NCI-H146 treated with DMSO at 0.1 percent for 48 hours (cell line): Measurements from ENCODE around the gene FHIT.

Source experiments
- DNase-seq: peaks from one replicate; lab custom pipeline; 2025; ENCODE audit not compliant: unreplicated experiment; lab: John Stamatoyannopoulos, UW

FHIT gene

DNA sequence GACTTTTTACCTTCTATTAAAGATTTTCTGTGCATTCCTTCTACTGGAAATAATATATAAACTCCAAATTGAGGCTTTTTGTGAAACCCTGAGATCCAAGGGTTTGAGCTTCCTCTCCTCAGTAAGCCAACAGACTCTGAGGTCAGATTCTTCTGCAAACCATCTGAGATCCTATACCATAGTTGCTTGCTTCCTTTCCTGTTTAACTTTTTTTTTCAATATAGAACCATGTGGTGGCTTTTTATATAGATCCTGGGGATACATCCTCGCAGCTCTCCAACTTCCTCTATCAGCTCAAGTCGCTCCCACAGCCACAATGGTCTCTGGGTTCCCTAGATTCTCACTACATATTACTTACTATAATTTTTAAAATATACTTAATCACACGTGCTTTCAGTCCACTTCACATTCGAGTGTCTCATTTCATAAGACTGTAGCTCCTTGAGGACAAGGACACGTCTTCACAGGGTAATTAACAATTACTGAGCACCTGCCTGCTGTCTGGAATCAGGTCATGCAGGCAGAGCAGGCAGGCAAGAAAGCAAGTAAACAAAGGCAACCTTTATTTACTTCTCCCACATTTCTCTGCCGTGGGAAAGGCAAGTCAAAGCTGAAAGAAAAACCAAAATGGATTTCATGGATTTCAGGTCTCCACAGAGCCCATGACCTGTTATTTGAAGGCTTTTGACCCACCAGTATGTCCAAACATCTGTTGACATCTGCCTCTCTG is 941.5 kb downstream of the FHIT start:
- no peak for DNase-seq

DNA sequence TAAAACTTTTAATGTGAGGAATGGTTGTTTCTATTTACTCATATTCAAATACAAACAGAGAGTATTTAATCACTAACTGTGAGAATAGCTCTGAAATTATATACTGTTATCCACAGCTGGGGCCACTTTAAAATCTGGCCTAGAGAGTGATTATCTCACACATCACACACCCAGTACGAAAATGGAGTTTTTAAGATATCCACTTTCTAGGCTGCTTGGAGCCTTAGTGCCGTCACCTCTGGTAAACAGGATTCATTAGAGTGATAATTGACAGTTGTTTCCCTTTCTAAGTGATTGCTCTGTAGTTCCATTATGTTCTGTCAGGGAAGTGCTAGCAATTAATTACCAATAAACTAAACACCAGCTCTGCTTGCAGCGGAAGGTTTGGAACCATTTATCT is 942.4 kb downstream of the FHIT start:
- peak; percentile 44 for DNase-seq

DNA sequence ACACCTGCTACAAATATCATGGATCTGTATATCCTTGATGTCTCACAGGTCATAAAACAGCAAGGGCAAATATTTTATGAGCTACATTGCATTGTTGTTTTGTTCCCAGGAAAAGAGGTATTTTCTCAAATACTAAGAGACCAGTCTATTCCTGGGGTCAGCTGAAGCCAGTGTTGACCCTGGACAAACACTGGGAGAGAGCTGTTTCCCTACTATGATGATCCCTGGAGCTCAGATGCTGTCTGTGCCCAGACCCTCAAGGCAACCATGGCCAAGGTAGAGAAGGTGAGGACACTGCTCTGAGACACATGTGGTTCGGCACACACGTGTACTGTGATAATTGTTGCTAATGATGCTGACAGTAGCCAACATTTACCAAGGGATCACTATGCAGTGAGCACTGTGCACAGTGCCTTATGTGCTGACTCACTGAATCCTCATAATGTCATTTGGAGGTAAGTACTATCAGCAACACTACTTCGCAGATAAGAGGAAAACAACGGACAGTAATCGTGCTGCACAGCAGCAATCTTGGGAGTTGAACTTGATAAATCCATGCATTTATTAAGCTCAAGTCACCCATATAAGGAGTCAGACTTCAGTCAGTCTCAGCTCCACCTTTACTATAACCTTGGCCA is 943.6 kb downstream of the FHIT start:
- peak; percentile 59 for DNase-seq

DNA sequence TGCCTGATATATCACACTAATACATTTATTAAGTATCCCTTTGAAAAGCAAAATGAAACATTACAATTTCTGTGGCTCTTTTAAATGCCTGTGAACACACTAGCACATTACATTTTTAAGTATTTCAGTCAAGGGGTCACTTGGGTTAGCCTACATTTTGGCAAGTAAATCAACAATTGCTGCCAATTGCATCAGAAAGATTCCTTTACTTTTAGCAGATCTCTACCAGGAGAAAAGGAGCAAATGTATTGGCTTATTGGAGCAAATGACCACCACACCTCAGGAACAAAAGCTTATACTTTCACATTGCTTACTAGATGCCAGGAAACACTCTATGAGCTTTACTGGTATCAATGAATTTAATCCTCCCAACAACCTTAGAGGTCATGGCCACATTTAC is 947.1 kb downstream of the FHIT start:
- DNase-seq: no peak

DNA sequence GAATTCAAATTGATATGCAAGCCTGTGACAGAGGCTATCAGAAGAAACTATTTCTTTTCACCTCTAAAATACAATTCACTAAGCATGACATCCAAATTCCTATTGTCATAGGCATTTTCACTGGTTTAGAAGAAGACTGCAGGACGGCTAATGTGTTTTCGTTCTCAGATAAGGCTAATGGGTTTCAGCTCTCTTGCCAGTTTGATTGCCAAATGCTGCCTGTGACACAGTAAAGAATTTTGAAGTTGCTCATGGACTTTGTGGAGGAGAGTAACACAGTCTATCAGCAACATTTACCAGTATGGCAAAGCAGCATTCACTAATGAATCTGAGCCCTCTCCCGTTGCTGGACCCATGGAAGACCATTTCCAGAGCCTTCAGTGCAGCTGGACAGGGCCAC is 948.1 kb downstream of the FHIT start:
- no peak for DNase-seq

DNA sequence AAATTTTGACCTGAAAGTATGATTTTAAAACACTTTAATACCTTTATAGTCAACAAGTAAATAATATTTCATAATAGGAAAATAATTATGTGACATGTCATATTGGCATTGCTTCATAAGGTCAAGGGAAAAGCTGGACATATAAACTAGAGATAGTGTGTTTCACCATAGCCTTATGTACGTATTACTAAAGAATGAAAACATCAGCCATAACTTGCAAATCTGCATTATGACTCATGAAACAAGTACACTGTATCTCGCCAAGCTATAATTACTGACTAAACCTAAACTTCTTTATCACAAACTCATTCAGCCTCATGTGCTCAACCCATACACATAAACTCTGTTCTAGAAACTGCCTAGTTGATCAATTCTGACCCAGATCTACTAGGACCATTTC is 950.1 kb downstream of the FHIT start:
- no peak for DNase-seq

DNA sequence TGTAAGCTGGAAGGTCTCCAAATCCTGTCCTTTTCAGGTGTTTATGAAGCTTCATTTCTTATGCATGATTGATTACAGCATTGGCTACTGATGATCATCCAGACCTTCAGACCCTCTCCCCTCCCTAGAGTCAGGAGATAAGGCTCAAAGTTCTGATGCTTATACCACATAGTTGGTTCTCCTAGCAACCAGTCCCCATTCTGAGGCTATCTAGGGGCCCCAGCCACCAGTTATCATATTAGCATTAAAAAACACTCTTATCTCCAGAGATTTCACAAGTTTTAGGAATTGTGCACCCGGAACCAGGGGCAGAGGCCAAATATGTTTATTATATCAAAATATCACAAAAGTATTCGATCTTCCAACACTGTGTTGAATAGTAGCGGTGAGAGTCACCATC is 953.1 kb downstream of the FHIT start:
- DNase-seq: no peak

DNA sequence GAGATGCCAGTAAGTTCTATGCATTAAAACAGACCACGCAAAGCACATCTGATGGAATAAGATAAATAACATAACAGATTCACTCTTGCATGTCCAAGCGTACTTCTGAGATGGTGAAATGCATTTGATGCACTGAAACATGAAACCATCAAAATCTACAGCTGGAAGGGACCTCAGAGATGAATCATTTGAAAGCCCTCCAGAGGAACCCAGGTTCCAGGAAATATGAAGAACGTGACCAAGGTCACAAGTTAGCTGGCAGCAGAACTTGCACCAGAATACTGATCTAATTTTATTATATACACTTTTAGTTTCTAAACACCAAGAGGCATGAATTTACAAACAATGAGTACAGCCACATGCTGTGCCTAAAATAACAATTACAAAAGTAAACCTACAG is 957.1 kb downstream of the FHIT start:
- DNase-seq: no peak

DNA sequence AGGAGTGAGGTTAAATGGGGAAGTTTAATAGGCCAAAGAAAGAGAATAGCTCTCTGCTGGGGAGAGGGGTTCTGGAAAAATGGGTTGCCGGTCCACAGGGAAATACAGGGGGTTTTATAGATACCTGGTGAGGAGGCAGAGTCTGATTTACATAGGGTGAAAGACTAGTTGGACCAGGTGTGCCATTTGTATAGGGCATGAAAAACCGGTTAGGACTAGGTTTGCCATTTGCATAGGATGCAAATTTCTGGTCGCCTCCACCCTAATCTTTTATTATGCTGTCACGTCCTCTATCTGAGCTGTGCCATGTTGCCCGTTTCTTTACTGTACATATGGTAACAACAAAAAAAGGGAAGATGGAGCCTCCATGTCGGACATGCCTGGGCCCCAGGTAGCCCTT is 960.1 kb downstream of the FHIT start:
- peak; percentile 17 for DNase-seq

DNA sequence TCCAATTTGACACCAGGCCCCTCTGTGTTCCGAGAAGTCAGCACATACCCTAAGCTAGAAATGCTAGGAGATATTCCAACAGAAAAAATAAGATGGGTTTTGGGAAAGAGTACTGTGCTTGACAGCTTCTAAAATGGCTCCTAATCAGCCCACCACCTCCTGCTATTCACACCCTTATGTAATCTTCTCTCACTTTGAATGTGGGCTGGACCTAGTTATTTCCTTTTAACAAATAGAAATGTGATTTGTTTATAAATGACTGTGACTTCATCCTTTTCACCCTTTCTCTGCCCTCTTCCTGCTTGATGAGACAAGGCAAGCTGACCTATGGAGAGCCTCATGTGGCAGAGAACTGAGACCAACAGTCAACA is 961.1 kb downstream of the FHIT start:
- no peak for DNase-seq

DNA sequence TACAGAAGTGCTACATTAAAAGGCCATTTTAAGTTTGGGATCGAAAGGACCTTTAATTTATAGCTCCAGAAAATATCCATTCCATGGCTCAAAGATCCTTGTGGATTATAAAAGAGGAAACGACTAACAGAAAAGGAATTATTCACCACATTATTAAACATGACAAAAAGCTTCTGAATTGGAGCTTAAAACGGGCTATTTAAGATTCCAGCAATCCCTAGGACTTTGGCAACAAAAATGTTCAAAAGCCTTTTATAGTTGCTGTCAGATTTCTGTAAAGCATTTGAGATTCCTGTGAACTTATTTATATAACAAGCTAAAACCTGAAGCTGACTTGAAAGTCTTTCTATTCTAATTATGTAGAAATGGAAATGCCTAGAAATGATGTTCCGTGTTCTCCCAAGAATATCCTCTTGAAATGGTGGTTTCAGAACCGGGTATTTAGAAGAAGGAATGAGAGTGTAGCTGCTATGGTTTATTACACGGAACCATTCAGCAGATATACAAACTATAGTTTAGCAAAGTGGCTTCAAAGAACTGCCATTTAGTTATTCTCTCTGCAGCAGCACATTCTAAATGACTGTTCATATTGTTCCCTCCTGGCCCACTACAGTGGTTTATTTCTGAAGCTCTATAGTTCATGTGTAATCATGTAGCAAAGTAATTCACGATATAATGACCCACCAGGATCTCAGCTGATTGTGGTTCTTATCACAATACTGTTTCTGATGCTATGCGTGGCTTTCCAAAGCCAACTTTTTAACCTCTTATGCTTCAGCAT is 961.7 kb downstream of the FHIT start:
- DNase-seq: no peak

DNA sequence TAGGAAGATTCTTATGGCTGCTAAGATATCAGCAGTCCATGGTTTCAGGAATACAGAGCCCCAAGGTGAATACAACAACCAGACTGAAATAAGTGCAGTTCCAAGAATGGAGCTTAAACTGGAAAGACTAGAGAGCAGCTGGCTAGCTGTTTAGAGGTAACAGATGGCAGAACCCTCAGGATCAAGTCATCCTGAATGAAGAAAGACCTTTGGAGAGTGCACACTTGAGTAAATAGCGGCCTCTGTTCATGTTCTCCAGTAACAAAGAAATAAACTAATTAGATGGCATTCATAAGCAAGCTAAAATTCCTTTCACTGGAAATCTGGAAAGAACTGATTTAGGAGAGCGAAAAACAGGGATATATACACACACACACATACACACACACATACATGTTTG is 968.4 kb downstream of the FHIT start:
- peak; percentile 3 for DNase-seq

DNA sequence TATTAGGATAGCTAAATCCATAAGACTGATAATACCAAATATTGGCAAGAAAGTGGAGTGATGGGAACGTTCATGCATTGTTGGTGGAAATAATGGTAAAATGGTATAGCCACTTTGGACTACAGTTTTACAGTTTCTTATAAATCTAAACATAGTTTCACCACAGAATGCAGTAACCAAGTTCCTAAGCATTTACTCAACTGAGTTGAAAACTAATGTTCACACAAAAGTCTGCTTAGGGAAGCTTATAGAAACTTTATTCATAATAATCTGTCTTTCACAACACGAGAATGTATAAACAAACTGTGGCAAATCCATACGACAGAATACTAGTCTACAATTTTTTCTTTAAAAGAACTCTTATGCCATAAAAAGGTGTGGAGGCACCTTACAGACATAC is 969.3 kb downstream of the FHIT start:
- DNase-seq: no peak

DNA sequence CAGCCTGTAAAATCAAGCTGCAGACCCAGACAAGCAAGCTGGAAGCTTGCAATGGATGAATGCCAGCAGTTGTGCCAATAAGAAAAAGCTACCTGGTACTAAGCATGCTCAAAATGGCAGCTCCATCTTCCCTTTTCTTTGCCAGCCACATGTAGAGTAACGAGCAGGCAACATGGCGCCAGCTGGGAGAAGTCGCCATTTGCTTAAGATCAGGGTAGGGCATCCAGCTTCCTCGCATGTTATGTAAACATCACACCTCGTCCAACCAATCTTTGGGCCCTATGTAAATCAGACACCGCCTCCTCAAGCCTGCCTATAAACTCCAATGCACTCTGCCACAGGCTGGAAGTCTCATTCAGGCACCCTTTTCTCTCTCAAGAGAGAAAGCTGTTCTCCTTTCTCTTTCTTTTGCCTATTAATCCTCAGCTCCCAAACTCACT is 973.9 kb downstream of the FHIT start:
- no peak for DNase-seq

DNA sequence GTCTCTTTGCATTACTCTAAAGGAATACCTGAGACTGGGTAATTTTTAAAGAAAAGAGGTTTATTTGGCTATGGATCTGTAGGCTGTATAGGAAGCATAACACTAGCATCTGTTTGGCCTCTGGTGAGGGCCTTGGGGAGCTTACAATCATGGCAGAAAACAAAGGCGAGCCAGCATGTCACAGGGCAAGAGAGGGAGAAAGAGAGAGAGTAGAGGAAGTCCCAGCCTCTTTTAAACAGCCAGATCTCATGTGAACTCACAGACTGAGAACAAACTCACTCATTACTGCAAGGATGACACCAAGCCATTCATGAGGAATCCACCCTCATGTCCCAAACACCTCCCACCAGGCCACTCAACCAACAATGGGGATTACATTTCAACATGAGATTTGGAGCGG is 974.6 kb downstream of the FHIT start:
- no peak for DNase-seq

DNA sequence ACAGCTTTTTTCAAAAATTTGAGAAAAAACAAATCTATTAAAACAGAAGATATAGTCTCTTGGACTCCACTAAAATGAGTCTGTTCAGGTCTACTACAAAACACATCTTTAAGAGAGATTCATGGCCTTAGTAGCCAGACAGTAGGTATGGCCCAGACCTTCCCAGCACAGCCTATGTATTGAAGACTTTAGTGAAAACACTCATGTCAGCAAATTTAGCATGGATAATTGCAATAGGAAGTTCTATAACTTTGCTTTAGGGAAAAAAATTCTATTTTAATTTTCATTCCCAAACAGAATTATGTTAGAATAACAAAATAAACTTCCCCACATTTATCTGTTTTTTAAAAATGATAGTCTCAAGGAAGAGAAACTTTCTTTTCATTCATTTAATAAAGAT is 976.6 kb downstream of the FHIT start:
- DNase-seq: no peak

DNA sequence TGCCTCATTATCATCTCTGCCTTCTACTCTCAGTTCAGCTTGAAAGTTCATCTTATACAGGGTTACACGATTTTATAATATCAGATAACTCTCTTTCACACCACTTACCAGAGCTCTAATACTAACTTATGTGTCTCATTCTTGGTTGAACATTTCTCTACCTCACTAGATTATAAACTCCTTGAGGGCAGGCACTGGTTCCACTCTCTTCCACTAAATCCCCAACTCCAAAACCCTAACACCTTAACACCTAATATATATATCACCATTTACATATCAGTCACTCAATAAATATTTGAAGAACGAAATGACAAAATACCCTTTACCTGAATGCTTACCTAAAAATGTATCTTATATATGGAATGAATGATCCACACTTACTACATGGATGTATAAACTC is 977.2 kb downstream of the FHIT start:
- no peak for DNase-seq

DNA sequence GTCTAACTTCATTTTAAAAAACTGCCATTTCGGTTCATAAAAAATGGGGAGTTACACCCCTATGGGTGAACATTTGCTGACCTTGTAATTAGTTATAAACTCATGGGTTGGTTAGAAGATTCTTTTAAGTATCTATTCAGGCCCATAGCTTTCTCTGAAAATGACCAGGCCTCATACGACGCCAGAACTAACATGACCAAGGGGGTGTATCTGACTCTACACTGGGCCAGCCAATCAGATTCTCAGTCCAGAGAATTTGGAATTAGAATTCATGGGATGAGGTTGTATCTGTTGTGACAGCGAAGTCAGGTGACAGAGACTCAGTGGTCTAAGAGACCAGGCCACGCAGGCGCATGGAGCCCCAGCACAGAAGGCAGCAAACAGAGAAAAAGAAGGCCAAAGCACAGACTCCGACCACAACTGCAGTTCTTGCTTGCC is 981.4 kb downstream of the FHIT start:
- no peak for DNase-seq

DNA sequence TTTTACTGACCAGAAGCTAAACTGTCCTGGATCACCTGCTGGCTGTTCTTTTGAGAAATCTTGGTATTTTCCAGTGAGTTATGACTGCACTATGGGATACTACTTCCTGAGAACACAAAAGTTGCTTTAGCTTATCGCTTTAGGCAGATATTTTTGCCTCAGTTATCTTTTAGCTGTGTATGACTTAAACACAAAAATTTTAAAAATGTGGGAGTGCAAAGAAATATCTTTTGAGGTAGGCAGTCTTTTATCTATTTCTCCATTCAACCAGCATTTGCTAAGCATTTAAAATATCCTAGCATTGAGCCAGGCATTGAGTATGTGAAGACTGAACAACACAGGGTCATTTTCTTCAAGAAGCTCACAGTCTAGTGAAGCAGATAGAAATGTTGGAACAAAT is 981.9 kb downstream of the FHIT start:
- no peak for DNase-seq

DNA sequence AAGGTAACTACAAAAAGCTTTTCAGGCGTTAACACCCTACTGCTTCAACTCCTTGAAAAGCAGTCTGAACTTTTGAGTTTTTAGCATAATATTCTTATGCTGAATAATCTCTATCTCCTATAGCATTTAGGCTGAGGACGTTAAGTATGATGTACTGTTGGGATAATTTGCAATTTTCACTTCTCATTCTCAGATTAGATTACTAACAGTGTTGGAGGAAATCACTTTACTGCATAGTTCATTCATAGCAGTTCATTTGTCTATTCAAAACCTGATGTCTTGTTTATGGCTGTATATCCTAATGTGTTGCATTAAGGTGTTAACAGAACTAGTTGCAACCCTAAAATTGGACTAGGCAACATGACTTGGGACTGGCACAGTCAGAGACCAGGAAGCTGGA is 983.1 kb downstream of the FHIT start:
- DNase-seq: no peak

DNA sequence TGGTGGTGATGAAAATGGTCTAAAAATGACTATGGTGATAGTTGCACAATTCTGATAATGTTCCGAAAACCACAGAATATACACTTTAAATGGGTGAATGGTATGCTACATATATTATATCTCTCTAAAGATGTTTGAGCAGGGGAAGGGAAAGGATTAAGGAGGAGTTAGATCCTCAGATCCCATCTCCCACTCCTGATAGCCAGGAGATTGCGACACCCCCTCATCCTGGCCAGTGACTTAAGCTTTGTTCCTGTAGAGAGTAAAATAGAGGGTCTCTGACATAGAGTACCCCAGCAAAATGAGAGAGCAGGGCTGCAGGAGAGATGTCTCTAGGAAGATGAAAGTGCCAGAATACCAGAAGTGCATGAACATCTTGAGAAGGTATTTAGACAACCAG is 984.8 kb downstream of the FHIT start:
- no peak for DNase-seq

DNA sequence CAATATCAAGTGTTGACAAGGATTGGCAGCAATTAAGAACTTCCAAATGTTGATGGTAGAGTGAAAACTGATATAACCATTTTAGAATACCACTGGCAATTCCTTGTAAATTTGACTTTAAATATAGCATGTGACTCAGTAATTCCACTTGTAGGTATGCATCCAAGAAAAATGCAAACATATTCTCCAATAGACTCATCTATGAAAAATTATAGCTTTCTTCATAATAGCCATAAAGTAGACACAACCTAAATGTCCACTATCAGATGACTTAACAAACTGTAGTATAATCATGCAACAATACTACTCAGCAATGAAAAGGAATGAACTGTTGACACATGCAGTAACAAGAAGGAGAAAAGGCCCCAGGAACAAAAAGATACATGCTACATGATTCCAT is 988.1 kb downstream of the FHIT start:
- no peak for DNase-seq
